SU-DHL-6 (cell line): Measurements from ENCODE around the gene IQCF5.

ENCODE experiments used
- H2AFZ ChIP-seq: fragments of 200-600 bp; sonication (generic); 2 replicates; pipeline ENCODE4 v1.6.1; 2014; ENCODE audit warnings: low read depth, mild to moderate bottlenecking, moderate library complexity, mixed read lengths, antibody characterized with exemption, low read length; ENCODE audit not compliant: severe bottlenecking
- H3F3A ChIP-seq: fragments of 200-600 bp; shearing (Covaris generic); 2 replicates; pipeline ENCODE4 v1.6.0; 2016; ENCODE audit warnings: antibody characterized with exemption, mild to moderate bottlenecking; ENCODE audit not compliant: insufficient read depth
- H3K27ac ChIP-seq: fragments of 200-600 bp; sonication (generic); 2 replicates; pipeline ENCODE4 v1.5.1; 2016; ENCODE audit warnings: low read depth, mild to moderate bottlenecking, low read length, moderate library complexity, mixed read lengths
- H3K27me3 ChIP-seq: fragments of 200-600 bp; sonication (generic), shearing (Covaris generic); 2 replicates; pipeline ENCODE4 v1.6.0; 2014; ENCODE audit warnings: mild to moderate bottlenecking, low read length
- H3K36me3 ChIP-seq: fragments of 200-600 bp; sonication (generic); 2 replicates; pipeline ENCODE4 v1.6.1; 2014; ENCODE audit warnings: mild to moderate bottlenecking, low read length, mixed read lengths
- H3K4me2 ChIP-seq: fragments of 300-600, 200-600 bp; shearing (Covaris generic), sonication (generic); 2 replicates; pipeline ENCODE4 v1.6.0; 2014; ENCODE audit warnings: low read length, low read depth, mild to moderate bottlenecking; ENCODE audit not compliant: poor library complexity, severe bottlenecking
- H3K4me3 ChIP-seq: fragments of 200-600 bp; sonication (generic); 2 replicates; pipeline ENCODE4 v1.5.1; 2014; ENCODE audit warnings: antibody characterized with exemption, low read length, mild to moderate bottlenecking, mixed read lengths; ENCODE audit not compliant: insufficient read depth, poor library complexity, severe bottlenecking
- H3K79me2 ChIP-seq: fragments of 200-600 bp; sonication (generic); 2 replicates; pipeline ENCODE4 v1.6.1; 2014; ENCODE audit warnings: mild to moderate bottlenecking, low read length, moderate library complexity; ENCODE audit not compliant: insufficient read depth
- H3K9ac ChIP-seq: fragments of 200-600 bp; sonication (generic); 2 replicates; pipeline ENCODE4 v1.7.0; 2014; ENCODE audit warnings: mild to moderate bottlenecking, low read length
- H3K9me2 ChIP-seq: fragments of 200-600 bp; sonication (generic); replicated peaks from 2 replicates; pipeline ENCODE4 v1.6.1; 2014; ENCODE audit warnings: low read length; ENCODE audit not compliant: insufficient read depth
- H3K9me3 ChIP-seq: fragments of 200-600 bp; sonication (generic); 2 replicates; pipeline ENCODE4 v1.6.1; 2014; ENCODE audit warnings: low read length, mixed read lengths; ENCODE audit not compliant: insufficient read depth
- H4K20me1 ChIP-seq: fragments of 200-600 bp; sonication (generic); 2 replicates; pipeline ENCODE4 v1.6.1; 2014; ENCODE audit warnings: low read depth, mild to moderate bottlenecking, antibody characterized with exemption, low read length, moderate library complexity, mixed read lengths
- CTCF ChIP-seq: fragments of 200-600 bp; sonication (generic); IDR thresholded peaks from one replicate; pipeline ENCODE4 v1.5.1; 2017; ENCODE audit warnings: antibody characterized with exemption, mild to moderate bottlenecking, low read length, moderate library complexity; ENCODE audit not compliant: insufficient read depth, poor library complexity, severe bottlenecking
- EZH2phosphoT487 ChIP-seq: fragments of 200-600 bp; sonication (generic), shearing (Covaris generic); conservative IDR thresholded peaks from 2 replicates; pipeline ENCODE4 v1.6.1; 2018; ENCODE audit warnings: mild to moderate bottlenecking, antibody characterized with exemption, low read length, moderate library complexity, mixed read lengths

Gene IQCF5

GRCh38 chr3:51875501-51875900 lies at the start of gene IQCF5:
IQCF5 (minus strand) TSS chr3:51875601; CDS start chr3:51875531, 70 bp downstream.
- Histone ChIP-seq H3K9me3 (no peaks in the 10 kb centered on the region), H3K9me2 (no peaks in the 10 kb centered on the region), H3K9ac (no peak within 1 kb of the TSS), H3K4me2 (no peak within 1 kb of the TSS), H3K27ac (no peak within 1 kb of the TSS), H2AFZ (no peak within 1 kb of the TSS), H3K4me3 (no peak within 1 kb of the TSS), H4K20me1 (no peaks in the 10 kb centered on the region), H3F3A (no peaks in the 10 kb centered on the region), H3K27me3 (no peaks in the 10 kb centered on the region), H3K79me2 (no peaks in the 10 kb centered on the region), H3K36me3 (no peaks in the 10 kb centered on the region)
- TF ChIP-seq CTCF = no peak
- no peak for TF ChIP-seq EZH2phosphoT487

GRCh38 chr3:51921081-51921578 lies 45.7 kb upstream of the IQCF5 start:
- no peaks in the 10 kb centered on the region; the same call in 1 of the 2 replicates for H3F3A ChIP-seq
- no peak overlapping the region for H3K4me2 ChIP-seq
- no peak for TF ChIP-seq CTCF
- TF ChIP-seq EZH2phosphoT487 = no peak
- no peaks in the 10 kb centered on the region for H3K9me3 ChIP-seq
- no peak overlapping the region for H3K4me3 ChIP-seq
- no peak overlapping the region for H3K27ac ChIP-seq
- H3K27me3 ChIP-seq = no peaks in the 10 kb centered on the region
- no peaks in the 10 kb centered on the region for H4K20me1 ChIP-seq
- no peak overlapping the region for H3K9ac ChIP-seq
- H2AFZ ChIP-seq = no peak overlapping the region
- no peaks in the 10 kb centered on the region for H3K36me3 ChIP-seq
- H3K9me2 ChIP-seq = no peaks in the 10 kb centered on the region
- H3K79me2 ChIP-seq = no peaks in the 10 kb centered on the region

GRCh38 chr3:51916418-51916817 lies 41.0 kb upstream of the IQCF5 start:
- no peaks in the 10 kb centered on the region for H3F3A ChIP-seq
- H3K9ac ChIP-seq = no peak overlapping the region
- H3K36me3 ChIP-seq = no peaks in the 10 kb centered on the region
- TF ChIP-seq EZH2phosphoT487 (no peak), CTCF (no peak)
- H3K9me3 ChIP-seq = no peaks in the 10 kb centered on the region
- no peaks in the 10 kb centered on the region for H3K9me2 ChIP-seq
- H3K79me2 ChIP-seq = no peaks in the 10 kb centered on the region
- no peak overlapping the region for H3K4me2 ChIP-seq
- no peak overlapping the region for H2AFZ ChIP-seq
- H3K27ac ChIP-seq = no peak overlapping the region
- no peak overlapping the region for H3K4me3 ChIP-seq
- no peaks in the 10 kb centered on the region for H3K27me3 ChIP-seq
- no peaks in the 10 kb centered on the region for H4K20me1 ChIP-seq
